GM23338 (cell line): ENCODE data around the gene MRPL23.

Experiments used
- CTCF ChIP-seq, 2 experiments: fragments of 200-600 bp in 1 of 2; sonication (generic) in 1 of 2; conservative IDR thresholded peaks; 2 replicates each; pipeline versions ENCODE4 v1.5.1 to v1.6.1; 2016 to 2017; ENCODE audit warnings: antibody characterized with exemption in 2 of 2, low read depth in 2 of 2, mild to moderate bottlenecking in 2 of 2, moderate library complexity in 1 of 2
- EZH2 ChIP-seq: fragments of 200-600 bp; sonication (generic); IDR thresholded peaks from one replicate; pipeline ENCODE4 v1.8.0; 2017; ENCODE audit warnings: antibody characterized with exemption, mild to moderate bottlenecking, low read depth; ENCODE audit not compliant: unreplicated experiment
- EZH2phosphoT487 ChIP-seq: fragments of 200-600 bp; sonication (generic); IDR thresholded peaks from one replicate; pipeline ENCODE4 v1.8.1; 2018; ENCODE audit warnings: antibody characterized with exemption; ENCODE audit not compliant: unreplicated experiment
- JUNB ChIP-seq: IDR thresholded peaks from one replicate; pipeline ENCODE4 v1.6.1; 2016; ENCODE audit warnings: antibody characterized with exemption; ENCODE audit not compliant: unreplicated experiment
- POLR2AphosphoS5 ChIP-seq: IDR thresholded peaks from 2 replicates; pipeline ENCODE4 v1.6.1; 2016; ENCODE audit warnings: antibody characterized with exemption, low read depth
- REST ChIP-seq: IDR thresholded peaks from one replicate; pipeline ENCODE4 v1.6.1; 2018; ENCODE audit warnings: antibody characterized with exemption; ENCODE audit not compliant: unreplicated experiment

GRCh38 chr11:1968454-1969002 lies 21.4 kb downstream of the MRPL23 start:
- no peak for TF ChIP-seq CTCF (conservative IDR thresholded peaks at IDR 0.05; ENCODE audit: low read depth in 2 of 2)
- no peak for TF ChIP-seq REST
- no peak for TF ChIP-seq EZH2
- no peak for TF ChIP-seq JUNB
- no peak for TF ChIP-seq EZH2phosphoT487
- no peak for TF ChIP-seq POLR2AphosphoS5
